H1 (cell line): ENCODE results near the gene ANKS1B. TPM values are rescaled to one million over a fixed set of nuclear protein-coding genes. Genes with fewer than 3 reads are reported as not detected.

Source experiments
- CBX8 ChIP-seq: fragments of 300-800, 300-1000 bp; sonication (generic); IDR thresholded peaks from 2 replicates; pipeline ENCODE4 v1.7.1; 2016; ENCODE audit warnings: low read depth, low read length, borderline replicate concordance
- CHD1 ChIP-seq: IDR thresholded peaks from 2 replicates; pipeline ENCODE4 v1.6.1; 2012; ENCODE audit warnings: low read depth, low read length, improper control_type of control experiment
- GTF2F1 ChIP-seq: IDR thresholded peaks from 2 replicates; pipeline ENCODE4 v1.6.1; 2012; ENCODE audit warnings: low read depth, low read length, improper control_type of control experiment, borderline replicate concordance
- KDM5A ChIP-seq: fragments of 200-600 bp; IDR thresholded peaks from 2 replicates; pipeline ENCODE4 v1.7.1; 2012; ENCODE audit warnings: mild to moderate bottlenecking, low read length, inconsistent platforms, mixed read lengths
- MAX ChIP-seq: IDR thresholded peaks from 2 replicates; pipeline ENCODE4 v1.6.1; 2012; ENCODE audit warnings: inconsistent platforms
- NRF1 ChIP-seq: IDR thresholded peaks from 2 replicates; pipeline ENCODE4 v1.6.1; 2011; ENCODE audit warnings: mild to moderate bottlenecking, low read depth, low read length, improper control_type of control experiment
- SP4 ChIP-seq: IDR thresholded peaks from 2 replicates; pipeline ENCODE4 v1.6.1; 2012; ENCODE audit warnings: low read length, inconsistent platforms
- polyA plus RNA-seq, 7 experiments: library from polyadenylated mRNA; depleted of rRNA in 3 of 7; stranded (reverse) in 5 of 7; unstranded in 2 of 7; fragments of >200 nt in 5 of 7; fragments of 200-250 nt in 2 of 7; gene quantifications; 1 replicate in 5 of 7; 2 replicates in 1 of 7; 4 replicates in 1 of 7; pipeline versions ENCODE4 v1.2.1 to v1.2.3, GENCODE V29; 2011 to 2013; ENCODE audit warnings: missing spikeins in 2 of 7, mixed read lengths in 2 of 7
- total RNA-seq: library from RNA; stranded (reverse); fragmentation: NEBNext Ultra II Directional; extraction: Animal tissue kit (Norgen Biotek cat#: 25700); gene quantifications from 2 replicates; pipeline ENCODE4 v1.2.1, GENCODE V29; 2021

Gene ANKS1B
- total and polyA plus RNA-seq, 2 of the 8 experiments (the other 6 are each of a cell fraction or from before 2014, with no cell fraction given), result 2.7 to 6.1 TPM

DNA sequence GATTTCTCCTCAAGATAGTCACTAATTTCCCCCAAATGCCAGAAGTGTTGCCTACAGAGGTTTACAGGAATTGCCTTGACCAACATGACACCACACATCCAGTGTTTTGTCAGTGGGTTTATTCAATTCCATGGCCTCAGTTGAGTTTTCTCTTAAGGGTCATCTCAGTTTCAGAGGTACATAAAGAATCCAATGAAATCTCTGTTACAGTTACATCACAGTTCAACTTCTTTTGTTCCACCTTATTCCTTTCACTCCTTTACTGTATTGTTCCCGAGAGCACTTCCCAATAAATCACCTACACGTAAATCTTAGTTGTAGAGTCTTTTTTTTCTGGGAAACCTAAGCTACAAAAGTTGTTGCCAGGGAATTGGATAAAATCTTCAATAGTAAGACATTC, 410.8 kb downstream of the ANKS1B start (continued):
- TF ChIP-seq CHD1 (no peak), KDM5A (no peak), SP4 (no peak), MAX (no peak), NRF1 (no peak), GTF2F1 (no peak), CBX8 (no peak)
